Subcutaneous adipose tissue (tissue), 4 donors: Measurements from ENCODE around the gene PLD1. TPM values are rescaled to one million over a fixed set of nuclear protein-coding genes. Genes with fewer than 3 reads are reported as not detected.

ENCODE experiments used
- CTCF ChIP-seq: fragments of 450-650 bp; IDR thresholded peaks from one replicate; pipeline ENCODE4 v1.5.1; 2016; ENCODE audit warnings: low read depth, mild to moderate bottlenecking, control low read depth, antibody characterized with exemption, moderate library complexity
- total RNA-seq, 4 donors: library from RNA; depleted of rRNA; stranded (reverse); fragments of >200 nt; gene quantifications; one replicate each; pipeline ENCODE4 v1.1.0, GENCODE V29; 2016

PLD1 gene
- total RNA-seq, 4 donors from 2014 or later: 20.5 to 48.2 (median 26.9) TPM

GRCh38 chr3:171556148-171556547, 254.1 kb downstream of the PLD1 start:
- TF ChIP-seq CTCF: no peak

- TF ChIP-seq CTCF: no peak
Observed at GRCh38 chr3:171553086-171553485, 257.2 kb downstream of the PLD1 start.

DNA sequence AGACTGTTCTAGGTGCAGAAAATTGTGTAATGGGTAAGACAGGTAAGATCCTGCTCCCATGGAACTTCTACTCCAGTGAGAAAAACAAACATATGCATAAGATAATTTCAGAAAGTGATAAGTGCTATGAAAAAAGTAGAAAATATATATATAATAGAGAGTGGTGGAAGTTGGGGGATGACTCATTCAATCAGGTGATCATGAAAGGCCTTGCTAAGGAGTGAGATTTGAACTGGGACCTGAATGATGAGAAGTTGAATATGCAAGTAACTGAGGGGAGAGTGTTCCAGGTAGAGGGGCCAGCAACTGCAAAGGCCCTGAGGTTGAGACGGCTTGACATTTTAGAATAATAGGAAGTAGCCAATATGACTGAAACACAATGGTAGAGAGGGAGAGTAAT, 257.8 kb downstream of the PLD1 start:
- no peak for TF ChIP-seq CTCF

GRCh38 chr3:171551296-171551695, 259.0 kb downstream of the PLD1 start:
- no peak for TF ChIP-seq CTCF

Other genes starting within 250 kb of the PLD1 start
- under 1 TPM in 1 of 4 donors, not detected in 3; 0.17 TPM for gene TMEM212, start 32.9 kb upstream of the PLD1 start, total RNA-seq
- gene FNDC3B, start 229.1 kb upstream of the PLD1 start, total RNA-seq: 100 to 1,000 TPM; 131 to 179 (median 170) TPM